GM19240 (cell line): Measurements from ENCODE around the gene PTMA.
A peak's percentile ranks its signal among the peaks of the same experiment; 100 is the strongest.
"Not testable (repeated sequence)": the region's sequence is repeated elsewhere in the genome, so short reads cannot be mapped to it uniquely, and the experiment has no call there.

Experiments used
- DNase-seq: peaks from one replicate; pipeline ENCODE4 v3.0.0; 2011; ENCODE audit warnings: low spot score; ENCODE audit not compliant: insufficient read length

The PTMA gene

GRCh38 chr2:231693956-231694355 is 14.4 kb upstream of the PTMA start:
- DNase-seq, result no peak

- DNase-seq, result no peak
Observed at GRCh38 chr2:231696004-231696367, 12.3 kb upstream of the PTMA start.

DNA sequence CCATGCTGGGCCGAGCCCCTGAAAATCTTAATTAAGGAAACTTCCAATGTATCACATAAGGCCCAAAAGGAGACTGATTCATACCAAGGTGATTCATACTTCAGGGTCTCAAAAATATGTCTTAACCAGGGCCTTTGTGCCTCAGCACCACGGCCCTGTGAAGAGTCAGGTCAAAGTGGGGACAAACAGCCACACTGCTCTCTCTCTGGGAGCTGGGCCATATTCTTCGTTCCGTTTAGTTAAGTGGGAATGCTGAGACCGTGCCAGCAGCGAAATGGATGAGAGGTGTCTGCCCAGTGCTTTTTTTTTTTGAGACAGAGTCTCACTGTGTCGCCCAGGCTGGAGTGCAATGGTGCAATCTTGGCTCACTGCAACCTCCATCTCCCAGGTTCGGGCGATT is 9.3 kb upstream of the PTMA start:
- DNase-seq, result no peak

GRCh38 chr2:231701456-231702373 is 6.6 kb upstream of the PTMA start:
- no peak for DNase-seq

GRCh38 chr2:231704017-231704416 is 4.3 kb upstream of the PTMA start:
- no peak for DNase-seq

DNA sequence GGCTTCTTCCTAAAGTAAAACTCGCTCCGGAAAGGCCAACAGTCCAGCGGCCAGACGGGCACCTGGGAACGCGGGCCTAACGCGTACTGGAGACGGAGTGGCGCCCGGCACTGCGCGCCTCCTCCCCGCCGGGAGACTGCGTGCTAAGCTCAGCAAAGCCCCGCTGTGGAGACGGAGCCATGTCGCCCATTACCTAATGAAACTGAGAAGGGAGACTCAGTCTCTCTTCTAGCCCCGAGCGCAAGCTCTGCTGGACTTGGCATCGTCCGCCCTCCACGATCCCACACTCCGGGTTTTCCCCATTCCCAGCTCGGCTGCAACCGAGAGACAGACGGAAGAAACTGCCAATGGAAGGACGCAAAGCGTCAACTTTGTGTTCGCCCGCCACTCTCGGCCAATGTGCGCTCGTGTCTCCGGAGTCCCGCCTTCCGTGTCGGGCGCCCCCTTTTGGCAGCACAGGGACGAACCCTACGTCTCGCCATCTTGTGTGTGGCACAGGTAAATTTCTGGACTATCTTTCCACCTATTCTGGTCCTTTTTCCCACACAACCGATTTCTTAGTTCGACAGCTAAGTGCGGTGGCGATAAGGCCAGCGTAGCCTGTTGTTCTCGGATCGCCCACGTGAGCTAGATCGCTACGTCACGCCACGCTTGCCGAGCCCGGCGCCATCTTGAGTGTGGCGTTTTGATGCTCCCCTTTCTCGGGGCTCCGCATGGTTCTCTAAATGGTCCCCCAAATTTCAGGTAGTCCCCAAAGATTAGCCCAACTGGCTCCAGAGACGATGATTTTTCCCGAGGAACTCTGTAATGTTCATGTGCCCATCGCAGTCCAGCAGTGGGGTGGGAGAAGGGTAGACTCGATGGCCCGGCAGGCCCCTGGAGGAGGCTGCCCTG is 1.3 kb upstream of the PTMA start:
- DNase-seq, result peak; percentile 89

- DNase-seq, result no peak
Observed at GRCh38 chr2:231707625-231707926, 749 bp upstream of the PTMA start.

- no peak for DNase-seq
Observed at GRCh38 chr2:231708773-231709635, 679 bp downstream of the PTMA start.

- DNase-seq, result no peak
Observed at GRCh38 chr2:231709636-231709980, 1.3 kb downstream of the PTMA start.

DNA sequence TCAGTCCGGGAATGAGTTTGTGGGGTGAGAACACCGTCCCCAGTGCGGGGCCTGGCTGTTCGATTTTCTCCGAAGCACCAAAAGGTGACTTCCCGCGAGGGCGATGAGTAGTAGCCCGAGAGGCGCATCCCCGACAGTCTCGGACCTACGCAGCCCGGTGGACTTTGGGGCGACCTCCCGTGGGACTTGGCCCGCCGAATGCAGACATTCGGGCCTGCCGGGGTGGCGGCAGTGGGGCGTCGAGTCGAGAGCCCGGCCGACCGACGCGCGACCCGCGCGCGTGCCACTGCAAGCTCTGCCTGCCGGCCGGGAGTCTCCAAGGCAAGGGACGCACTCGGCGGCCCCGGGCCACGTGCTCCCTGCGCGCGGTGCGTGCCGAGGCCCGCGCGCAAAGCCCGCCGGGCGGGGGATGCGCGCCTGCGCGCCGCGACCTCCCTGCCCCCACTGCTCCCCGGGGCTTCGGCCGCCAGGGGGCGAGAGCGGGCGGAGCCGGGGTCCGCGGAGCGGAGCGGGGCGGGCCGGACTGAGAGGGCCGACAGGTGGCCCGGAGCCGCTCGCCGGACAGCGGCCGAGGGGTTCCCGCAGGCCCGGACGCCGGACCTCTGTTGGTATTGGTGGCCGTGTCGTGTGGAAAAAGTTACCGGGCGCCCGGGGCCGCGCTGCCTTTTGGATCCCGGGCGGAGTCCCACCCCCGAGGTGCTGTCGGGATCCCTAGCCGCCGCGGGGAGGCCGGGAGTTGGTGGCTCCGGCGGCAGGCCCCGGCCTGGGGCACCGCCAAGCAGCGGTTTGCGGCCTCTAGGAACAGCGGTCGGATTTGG is 1.9 kb downstream of the PTMA start:
- DNase-seq, result peak; percentile 36

DNA sequence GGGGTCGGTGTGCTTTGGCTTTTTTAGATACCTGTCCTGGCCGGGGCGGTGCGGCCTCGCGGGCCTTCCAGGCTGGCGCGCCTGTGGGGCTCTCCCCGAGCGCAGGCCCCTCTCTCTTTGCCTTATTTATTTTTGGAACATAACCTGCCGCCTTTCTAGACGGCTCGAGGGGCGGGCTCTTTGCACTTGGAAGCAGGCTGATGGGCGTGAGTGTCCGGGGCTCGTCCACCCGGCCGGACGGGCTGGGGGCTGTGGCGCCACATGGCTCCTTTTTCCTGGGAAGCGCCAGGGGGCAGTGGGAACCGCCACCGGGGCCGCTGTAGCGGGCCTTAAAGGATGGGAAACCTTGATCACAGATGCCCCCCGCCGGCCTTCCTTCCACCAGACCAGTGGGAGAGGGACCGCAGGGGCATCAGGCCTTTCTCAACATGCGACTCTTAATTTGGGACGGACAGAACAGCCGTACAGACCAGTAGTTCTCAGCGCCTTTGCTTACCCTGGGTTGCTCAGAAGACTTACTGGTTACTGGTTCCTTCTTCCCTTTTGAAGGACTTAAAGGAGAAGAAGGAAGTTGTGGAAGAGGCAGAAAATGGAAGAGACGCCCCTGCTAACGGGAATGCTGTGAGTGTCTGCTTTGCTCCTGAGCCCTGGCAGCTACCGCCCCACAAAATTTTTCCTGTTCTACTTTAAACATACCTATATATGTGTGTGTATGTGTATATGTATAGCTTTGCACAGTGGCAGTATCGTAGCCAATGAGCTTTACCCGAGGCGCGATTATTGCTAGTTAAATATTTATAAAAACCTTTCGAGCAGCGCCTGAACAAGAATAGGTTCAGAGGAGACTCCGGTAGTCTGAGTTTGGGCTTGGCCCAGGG is 2.7 kb downstream of the PTMA start:
- no peak for DNase-seq

GRCh38 chr2:231711677-231712450 is 3.5 kb downstream of the PTMA start:
- DNase-seq, result no peak

DNA sequence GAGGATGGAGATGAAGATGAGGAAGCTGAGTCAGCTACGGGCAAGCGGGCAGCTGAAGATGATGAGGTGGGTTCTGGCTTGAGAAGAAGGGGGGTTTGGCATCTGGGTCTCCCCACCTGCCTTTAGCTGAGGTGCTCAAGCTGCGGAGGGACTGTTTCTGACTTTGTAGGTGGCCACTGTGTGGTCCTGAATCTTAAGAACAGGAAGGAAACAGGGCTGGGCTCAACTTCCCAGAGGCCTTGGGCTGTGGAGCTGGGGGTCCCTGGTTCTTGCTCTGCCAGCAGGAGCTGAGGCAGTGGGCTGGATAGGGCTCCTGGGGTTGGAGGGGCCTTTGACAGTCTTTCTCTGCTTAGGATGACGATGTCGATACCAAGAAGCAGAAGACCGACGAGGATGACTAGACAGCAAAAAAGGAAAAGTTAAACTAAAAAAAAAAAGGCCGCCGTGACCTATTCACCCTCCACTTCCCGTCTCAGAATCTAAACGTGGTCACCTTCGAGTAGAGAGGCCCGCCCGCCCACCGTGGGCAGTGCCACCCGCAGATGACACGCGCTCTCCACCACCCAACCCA is 4.2 kb downstream of the PTMA start:
- DNase-seq, result not testable (repeated sequence)

DNA sequence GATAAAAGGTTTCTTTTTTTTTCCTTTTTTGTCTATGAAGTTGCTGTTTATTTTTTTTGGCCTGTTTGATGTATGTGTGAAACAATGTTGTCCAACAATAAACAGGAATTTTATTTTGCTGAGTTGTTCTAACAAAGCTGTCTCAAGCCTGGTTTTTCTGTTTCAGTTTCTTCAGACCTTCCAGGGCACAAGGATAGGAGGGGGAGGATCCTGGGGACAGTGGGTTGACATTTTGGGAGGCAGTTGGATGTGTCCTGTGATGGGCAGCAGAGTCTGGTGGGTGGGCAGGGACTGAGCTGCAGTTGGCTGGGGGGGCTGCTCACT is 5.0 kb downstream of the PTMA start:
- not testable (repeated sequence) for DNase-seq

DNA sequence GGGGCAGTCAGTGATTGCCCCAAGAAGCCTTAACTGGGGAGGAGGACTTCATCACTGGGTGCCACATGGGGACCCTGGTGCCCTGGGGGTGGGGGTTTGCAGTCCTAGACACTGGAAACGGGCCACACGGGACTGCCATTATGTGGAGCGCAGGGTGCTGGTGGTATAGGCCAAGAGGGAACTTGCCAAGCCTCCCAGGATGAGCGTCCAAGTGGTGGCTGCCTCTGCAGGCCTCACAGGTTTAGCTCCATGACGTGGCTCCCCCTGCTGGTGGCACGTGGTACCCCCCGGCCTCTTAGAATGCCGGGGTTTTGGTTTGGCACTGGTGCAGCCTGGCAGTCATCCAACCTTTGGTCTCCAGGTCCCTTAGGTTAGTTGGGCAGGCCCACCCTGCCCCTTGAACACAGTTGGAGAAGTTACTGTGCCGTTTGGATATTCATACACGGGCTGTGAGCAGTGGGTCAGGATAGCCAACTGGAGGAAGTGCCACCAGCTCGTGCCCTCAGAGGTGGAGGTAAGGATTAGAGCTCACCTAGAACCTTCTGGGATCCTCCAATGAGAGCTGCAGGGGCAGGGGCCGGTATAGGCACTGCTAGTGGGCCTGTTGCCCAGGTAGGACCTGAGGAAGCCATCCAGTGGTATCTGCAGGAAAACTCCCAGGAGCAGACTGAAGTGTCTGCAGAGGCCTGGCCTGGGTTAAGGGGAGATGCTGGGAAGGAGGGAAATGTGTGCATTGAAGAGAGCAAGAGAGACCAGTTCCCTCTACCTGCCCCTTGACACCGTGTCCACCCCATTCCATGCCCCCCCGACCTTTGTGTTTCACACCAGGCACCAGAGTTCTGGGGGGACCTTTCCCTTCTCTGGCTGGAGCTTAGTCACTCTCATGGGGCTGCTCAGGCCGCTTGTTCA is 5.7 kb downstream of the PTMA start:
- DNase-seq, result no peak

DNA sequence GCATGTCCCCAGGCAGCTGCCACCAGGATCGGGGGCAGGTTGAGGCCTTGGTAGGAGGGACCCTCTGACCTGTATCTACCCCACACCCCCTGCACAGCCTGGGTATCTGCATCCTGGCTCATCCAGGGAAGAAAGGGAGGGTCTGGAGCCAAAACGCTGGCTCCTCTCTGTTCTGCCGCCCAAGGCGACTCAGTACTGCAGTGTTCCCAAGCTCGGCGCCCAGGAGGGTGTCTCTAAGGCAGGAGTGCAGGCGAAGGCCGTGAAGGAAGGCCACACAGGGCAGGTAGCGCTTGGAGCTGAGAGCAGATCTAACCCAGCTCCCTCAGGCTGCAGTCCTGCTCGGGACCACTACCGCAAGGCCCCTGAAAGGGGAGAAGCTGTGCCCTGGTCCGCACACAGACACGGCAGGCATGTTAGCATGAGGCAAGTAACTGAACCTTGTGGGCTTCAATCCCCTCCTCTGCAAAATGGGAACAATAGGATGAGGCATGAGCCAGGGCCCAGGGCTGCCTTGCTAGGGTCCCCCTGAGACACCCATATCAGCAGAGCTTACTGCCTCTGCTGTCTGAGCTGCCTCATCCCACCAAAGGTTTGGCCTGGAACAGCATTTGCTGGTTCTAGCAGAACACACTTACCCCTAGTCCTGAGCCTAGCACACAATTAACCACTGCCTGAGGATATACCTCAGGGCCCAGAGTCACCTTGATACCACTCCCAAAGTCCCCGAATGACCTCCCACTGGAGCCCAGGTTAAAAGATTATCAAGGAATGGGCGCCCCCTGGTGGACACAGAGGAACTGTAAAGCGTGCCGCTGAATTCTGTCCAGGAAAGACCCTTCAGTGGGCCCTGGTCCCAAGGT is 6.5 kb downstream of the PTMA start:
- DNase-seq, result no peak

GRCh38 chr2:231715499-231715837 is 7.1 kb downstream of the PTMA start:
- DNase-seq, result no peak
